Activated T-helper 1 cell treated with anti-CD3 and anti-CD28 coated beads, Interleukin-2, amount 50 U/mL, for 16 hours (primary cell): ENCODE results near the gene PAK1.
"Not testable (repeated sequence)": the region's sequence is repeated elsewhere in the genome, so short reads cannot be mapped to it uniquely, and the experiment has no call there.

Experiments used
- DNase-seq, 2 donors: peaks; one replicate each; pipeline ENCODE4 v3.0.0-alpha.2; 2020; ENCODE audit warnings: low read depth in 1 of 2, low spot score in 1 of 2

Gene PAK1

DNA sequence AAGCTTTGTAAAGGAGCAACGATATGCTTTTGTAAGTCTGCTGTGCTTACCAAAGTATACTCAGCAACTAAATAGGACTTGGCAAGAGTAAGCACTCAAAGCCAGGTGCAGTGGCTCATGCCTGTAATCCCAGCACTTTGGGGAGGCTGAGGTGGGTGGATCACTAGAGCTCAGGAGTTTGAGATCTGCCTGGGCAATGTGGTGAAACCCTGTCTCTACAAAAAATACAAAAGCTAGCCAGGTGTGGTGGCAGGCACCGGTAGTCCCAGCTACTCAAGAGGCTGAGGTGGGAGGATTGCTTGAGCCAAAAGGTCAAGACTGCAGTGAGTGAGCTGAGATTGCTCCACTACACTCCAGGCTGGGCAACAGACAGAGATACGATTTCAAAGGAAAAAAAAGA, 67.5 kb downstream of the PAK1 start:
- no peak for DNase-seq

- DNase-seq: no peak
These were observed 70.7 kb downstream of the PAK1 start for GRCh38 chr11:77403211-77403610.

GRCh38 chr11:77402218-77402556, 71.7 kb downstream of the PAK1 start:
- no peak for DNase-seq

- DNase-seq: no peak
These were observed 72.2 kb downstream of the PAK1 start for GRCh38 chr11:77401486-77402217.

GRCh38 chr11:77400775-77401449, 73.0 kb downstream of the PAK1 start:
- no peak for DNase-seq

GRCh38 chr11:77400271-77400670, 73.6 kb downstream of the PAK1 start:
- DNase-seq: no peak

- DNase-seq: no peak
These were observed 76.3 kb downstream of the PAK1 start for GRCh38 chr11:77397631-77398030.

- DNase-seq: no peak
These were observed 77.0 kb downstream of the PAK1 start for GRCh38 chr11:77396911-77397310.

DNA sequence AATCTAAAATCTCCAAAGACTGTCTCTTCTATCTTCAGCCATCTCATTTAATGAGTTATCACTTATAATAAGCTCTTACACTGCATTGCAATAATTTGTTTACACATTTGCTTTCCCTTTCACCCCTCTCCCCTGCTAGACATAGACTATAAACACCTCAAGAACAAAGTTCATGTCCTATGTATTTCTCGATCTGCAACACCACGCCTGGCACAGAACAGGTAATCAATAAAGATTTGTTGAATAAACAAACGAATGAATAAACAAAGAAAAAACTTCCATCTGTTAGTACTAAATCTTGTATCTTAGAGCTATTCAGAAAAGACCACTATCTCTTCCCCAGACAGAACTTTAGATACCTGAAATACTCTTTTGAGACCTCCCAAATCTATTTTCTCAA, 77.6 kb downstream of the PAK1 start:
- DNase-seq: no peak

GRCh38 chr11:77395460-77396173, 78.3 kb downstream of the PAK1 start:
- DNase-seq: no peak

DNA sequence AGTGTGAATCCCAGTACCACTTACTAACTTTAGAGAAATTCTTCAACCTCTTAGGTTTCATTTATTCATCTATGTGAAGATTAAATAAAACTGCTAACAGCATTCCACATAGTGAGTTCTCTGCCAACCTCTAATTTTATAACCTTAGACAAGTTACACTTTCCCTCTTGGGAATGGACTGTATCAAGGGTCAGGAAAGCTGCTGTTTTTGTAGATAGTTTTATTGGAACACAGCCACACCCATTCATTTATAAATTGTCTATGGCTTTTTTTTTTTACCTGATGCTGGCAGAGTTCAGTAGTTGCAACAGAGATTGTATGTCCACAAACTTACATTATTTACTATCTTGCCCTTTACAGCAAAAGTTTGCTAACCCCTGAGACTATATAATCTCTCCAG, 81.1 kb downstream of the PAK1 start:
- DNase-seq: no peak

GRCh38 chr11:77387701-77388100, 86.2 kb downstream of the PAK1 start:
- DNase-seq: no peak

DNA sequence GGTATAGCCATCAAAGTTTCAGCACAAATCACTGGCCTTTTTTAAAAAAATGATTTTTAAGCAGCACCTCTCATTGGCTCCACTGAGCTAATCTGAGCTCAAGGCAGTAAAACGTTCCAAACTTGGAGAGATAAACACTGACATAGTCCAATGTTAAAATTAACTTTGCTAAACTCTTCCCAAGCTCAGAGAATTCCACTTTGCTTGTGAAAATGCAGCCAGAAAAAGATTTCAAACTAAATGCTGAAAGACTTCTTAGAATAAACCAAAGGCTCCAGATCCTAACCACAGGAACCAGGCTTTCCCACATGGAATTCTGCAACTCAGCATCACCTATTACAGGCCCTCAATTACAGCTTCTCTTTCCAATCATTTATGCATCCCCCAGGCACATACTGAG, 87.7 kb downstream of the PAK1 start:
- DNase-seq: no peak

GRCh38 chr11:77385255-77385771, 88.6 kb downstream of the PAK1 start:
- DNase-seq: not testable (repeated sequence)

DNA sequence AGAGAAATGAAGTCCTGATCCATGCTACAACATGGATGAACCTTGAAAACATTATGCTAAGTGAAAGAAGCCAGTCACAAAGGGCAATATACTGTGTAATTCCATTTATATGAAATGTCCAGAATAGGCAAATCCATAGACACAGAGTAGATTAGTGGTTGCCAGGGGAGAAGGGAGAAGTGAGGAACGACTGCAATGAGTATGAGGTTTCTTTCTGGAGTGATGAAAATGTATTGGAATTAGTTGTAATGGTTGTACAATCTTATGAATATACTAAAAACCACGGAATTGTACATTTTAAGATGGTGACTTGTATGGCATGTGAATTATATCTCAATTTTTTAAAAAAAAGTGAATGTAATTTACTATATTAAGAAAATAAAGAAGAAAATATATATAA, 89.3 kb downstream of the PAK1 start:
- no peak for DNase-seq

DNA sequence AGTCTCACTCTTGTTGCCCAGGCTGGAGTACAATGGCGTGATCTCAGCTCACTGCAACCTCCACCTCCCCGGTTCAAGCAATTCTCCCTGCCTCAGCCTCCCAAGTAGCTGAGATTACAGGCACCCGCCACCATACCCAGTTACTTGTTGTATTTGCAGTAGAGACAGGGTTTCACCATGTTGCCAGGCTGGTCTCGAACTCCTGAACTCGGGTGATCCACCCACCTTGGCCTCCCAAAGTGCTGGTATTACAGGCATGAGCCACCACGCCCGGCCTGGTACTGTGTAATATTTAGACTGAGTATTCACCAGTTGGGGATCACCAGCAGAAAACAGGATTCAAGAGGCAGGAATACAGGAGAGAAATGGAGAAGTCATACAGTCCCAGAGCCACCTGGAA, 90.5 kb downstream of the PAK1 start:
- DNase-seq: not testable (repeated sequence)

- DNase-seq: no peak
These were observed 91.9 kb downstream of the PAK1 start for GRCh38 chr11:77381729-77382665.

GRCh38 chr11:77379934-77380333, 94.0 kb downstream of the PAK1 start:
- no peak for DNase-seq

- no peak for DNase-seq
These were observed 94.6 kb downstream of the PAK1 start for GRCh38 chr11:77379253-77379652.

- DNase-seq: no peak
These were observed 96.2 kb downstream of the PAK1 start for GRCh38 chr11:77377734-77378133.

- no peak for DNase-seq
These were observed 98.8 kb downstream of the PAK1 start for GRCh38 chr11:77375107-77375506.
